HEK293 (cell line): Measurements from ENCODE around the gene ADAMTS16.
A peak's percentile ranks its signal among the peaks of the same experiment; 100 is the strongest.

ENCODE experiments used
- CTCF ChIA-PET: fragments of 350-600 bp; formaldehyde crosslinking; extraction: SDS; loops from one replicate; lab custom pipeline; 2021; ENCODE audit warnings: antibody characterized with exemption; lab: Yijun Ruan, JAX
- POLR2A ChIA-PET: fragments of 300-600 bp; formaldehyde crosslinking; extraction: SDS; loops from one replicate; lab custom pipeline; 2020; ENCODE audit warnings: antibody characterized with exemption, inconsistent platforms; lab: Yijun Ruan, JAX
- H3K27ac ChIP-seq: fragments of 200-500 bp; sonication (Bioruptor generic); 2 replicates; pipeline ENCODE4 v1.5.1; 2014; ENCODE audit warnings: low read depth, low read length, control low read depth, inconsistent platforms; ENCODE audit errors: extremely low read depth
- H3K36me3 ChIP-seq, 2 experiments: fragments of 200-500 bp in 1 of 2; sonication (Bioruptor generic) in 1 of 2; 1 replicate in 1 of 2; 2 replicates in 1 of 2; pipeline ENCODE4 v1.5.1; 2014 to 2017; ENCODE audit warnings: inconsistent platforms in 2 of 2, low read length in 2 of 2; ENCODE audit not compliant: control insufficient read depth in 2 of 2, insufficient read depth in 1 of 2
- H3K4me1 ChIP-seq: fragments of 200-500 bp; sonication (Bioruptor generic); 2 replicates; pipeline ENCODE4 v1.5.1; 2014; ENCODE audit warnings: mild to moderate bottlenecking, low read length, inconsistent platforms; ENCODE audit not compliant: control insufficient read depth, insufficient read depth
- H3K4me3 ChIP-seq: 2 replicates; pipeline ENCODE4 v1.5.1; 2011; ENCODE audit warnings: low read depth, mild to moderate bottlenecking, control low read depth, low read length, moderate library complexity
- H3K9me3 ChIP-seq: fragments of 200-500 bp; sonication (Bioruptor generic); 2 replicates; pipeline ENCODE4 v1.5.1; 2014; ENCODE audit warnings: low read depth, low read length, inconsistent platforms; ENCODE audit not compliant: control insufficient read depth, insufficient read depth
- BCL11A ChIP-seq: fragments of 450-650 bp; formaldehyde crosslinking; IDR thresholded peaks from 2 replicates; pipeline ENCODE4 v1.5.1; 2016; ENCODE audit warnings: low read depth, missing biosample characterization, missing genetic modification characterization
- WT1 ChIP-seq: fragments of 450-650 bp; formaldehyde crosslinking; IDR thresholded peaks from 2 replicates; pipeline ENCODE4 v1.5.1; 2016; ENCODE audit warnings: missing biosample characterization, missing genetic modification characterization
- ZBTB1 ChIP-seq: fragments of 450-650 bp; formaldehyde crosslinking; IDR thresholded peaks from 2 replicates; pipeline ENCODE4 v1.5.1; 2016; ENCODE audit warnings: missing biosample characterization, missing genetic modification characterization
- ZNF132 ChIP-seq: fragments of 450-650 bp; formaldehyde crosslinking; IDR thresholded peaks from 2 replicates; pipeline ENCODE4 v1.5.1; 2017; ENCODE audit warnings: missing biosample characterization, missing genetic modification characterization, borderline replicate concordance
- ZNF146 ChIP-seq: fragments of 450-650 bp; formaldehyde crosslinking; IDR thresholded peaks from 2 replicates; pipeline ENCODE4 v1.5.1; 2016; ENCODE audit warnings: missing biosample characterization, missing genetic modification characterization
- ZNF169 ChIP-seq: fragments of 450-650 bp; formaldehyde crosslinking; IDR thresholded peaks from 2 replicates; pipeline ENCODE4 v1.5.1; 2016; ENCODE audit warnings: missing biosample characterization, missing genetic modification characterization
- ZNF394 ChIP-seq: fragments of 450-650 bp; formaldehyde crosslinking; IDR thresholded peaks from 2 replicates; pipeline ENCODE4 v1.5.1; 2016; ENCODE audit warnings: missing biosample characterization, missing genetic modification characterization, mild to moderate bottlenecking, moderate library complexity, borderline replicate concordance
- ZNF433 ChIP-seq: fragments of 450-650 bp; formaldehyde crosslinking; IDR thresholded peaks from 2 replicates; pipeline ENCODE4 v1.5.1; 2016; ENCODE audit warnings: missing biosample characterization, missing genetic modification characterization, low read depth
- ZNF530 ChIP-seq: fragments of 450-650 bp; formaldehyde crosslinking; IDR thresholded peaks from 2 replicates; pipeline ENCODE4 v1.5.1; 2016; ENCODE audit warnings: low read depth, missing biosample characterization, missing genetic modification characterization
- ZNF624 ChIP-seq: fragments of 450-650 bp; formaldehyde crosslinking; IDR thresholded peaks from 2 replicates; pipeline ENCODE4 v1.5.1; 2017; ENCODE audit warnings: missing biosample characterization, missing genetic modification characterization
- ZNF658 ChIP-seq: fragments of 450-650 bp; formaldehyde crosslinking; IDR thresholded peaks from 2 replicates; pipeline ENCODE4; 2016; ENCODE audit warnings: missing biosample characterization, missing genetic modification characterization
- ZNF747 ChIP-seq: fragments of 450-650 bp; formaldehyde crosslinking; IDR thresholded peaks from 2 replicates; pipeline ENCODE4 v1.5.1; 2016; ENCODE audit warnings: missing biosample characterization, missing genetic modification characterization
- TF ChIP-seq, protein P1 (sequence below): fragments of 450-650 bp; formaldehyde crosslinking; IDR thresholded peaks from 2 replicates; pipeline ENCODE4 v1.5.1; 2016; ENCODE audit warnings: missing biosample characterization, missing genetic modification characterization
- TF ChIP-seq, protein P2 (sequence below): fragments of 450-650 bp; formaldehyde crosslinking; IDR thresholded peaks from 2 replicates; pipeline ENCODE4 v1.5.1; 2016; ENCODE audit warnings: missing biosample characterization, missing genetic modification characterization
- TF ChIP-seq, protein P3 (sequence below): fragments of 450-650 bp; formaldehyde crosslinking; IDR thresholded peaks from 2 replicates; pipeline ENCODE4 v1.5.1; 2016; ENCODE audit warnings: missing biosample characterization, missing genetic modification characterization
- TF ChIP-seq, protein P4 (sequence below): fragments of 450-650 bp; formaldehyde crosslinking; IDR thresholded peaks from 2 replicates; pipeline ENCODE4 v1.5.1; 2017; ENCODE audit warnings: missing biosample characterization, missing genetic modification characterization
- TF ChIP-seq, protein P5 (sequence below): fragments of 450-650 bp; formaldehyde crosslinking; IDR thresholded peaks from 2 replicates; pipeline ENCODE4 v1.5.0; 2017; ENCODE audit warnings: missing biosample characterization, missing genetic modification characterization, borderline replicate concordance
- TF ChIP-seq, protein P6 (sequence below): fragments of 450-650 bp; formaldehyde crosslinking; IDR thresholded peaks from 2 replicates; pipeline ENCODE4 v1.5.1; 2017; ENCODE audit warnings: missing biosample characterization, missing genetic modification characterization

ADAMTS16 gene

DNA sequence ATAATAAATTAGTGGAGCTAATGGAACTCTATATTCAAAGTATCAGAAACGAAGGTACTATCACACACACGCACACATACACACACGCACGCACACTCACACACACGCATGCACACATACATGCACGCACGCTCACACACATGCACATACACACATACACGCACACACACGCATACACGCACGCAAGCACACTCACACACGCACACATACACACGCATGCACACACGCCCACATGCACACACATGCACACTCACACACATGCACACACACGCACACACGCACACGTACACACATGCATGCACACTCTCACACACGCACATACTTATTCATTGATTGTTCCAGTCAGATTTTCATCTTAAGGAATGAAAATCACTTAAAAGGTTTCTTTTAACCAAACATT lies 212.5 kb downstream of the ADAMTS16 start (continued):
- TF ChIP-seq, protein P1, sequence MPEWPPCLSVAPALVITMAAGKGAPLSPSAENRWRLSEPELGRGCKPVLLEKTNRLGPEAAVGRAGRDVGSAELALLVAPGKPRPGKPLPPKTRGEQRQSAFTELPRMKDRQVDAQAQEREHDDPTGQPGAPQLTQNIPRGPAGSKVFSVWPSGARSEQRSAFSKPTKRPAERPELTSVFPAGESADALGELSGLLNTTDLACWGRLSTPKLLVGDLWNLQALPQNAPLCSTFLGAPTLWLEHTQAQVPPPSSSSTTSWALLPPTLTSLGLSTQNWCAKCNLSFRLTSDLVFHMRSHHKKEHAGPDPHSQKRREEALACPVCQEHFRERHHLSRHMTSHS (tag by site-specific recombination): peak; percentile 26; the same call in 1 of the 2 replicates
- 0 out of 2 replicates have a peak, but pooled peaks have one; percentile 25 for TF ChIP-seq ZNF169 (tag by site-specific recombination)
- TF ChIP-seq ZNF530 (tag by site-specific recombination): no peak
- TF ChIP-seq, protein P2, sequence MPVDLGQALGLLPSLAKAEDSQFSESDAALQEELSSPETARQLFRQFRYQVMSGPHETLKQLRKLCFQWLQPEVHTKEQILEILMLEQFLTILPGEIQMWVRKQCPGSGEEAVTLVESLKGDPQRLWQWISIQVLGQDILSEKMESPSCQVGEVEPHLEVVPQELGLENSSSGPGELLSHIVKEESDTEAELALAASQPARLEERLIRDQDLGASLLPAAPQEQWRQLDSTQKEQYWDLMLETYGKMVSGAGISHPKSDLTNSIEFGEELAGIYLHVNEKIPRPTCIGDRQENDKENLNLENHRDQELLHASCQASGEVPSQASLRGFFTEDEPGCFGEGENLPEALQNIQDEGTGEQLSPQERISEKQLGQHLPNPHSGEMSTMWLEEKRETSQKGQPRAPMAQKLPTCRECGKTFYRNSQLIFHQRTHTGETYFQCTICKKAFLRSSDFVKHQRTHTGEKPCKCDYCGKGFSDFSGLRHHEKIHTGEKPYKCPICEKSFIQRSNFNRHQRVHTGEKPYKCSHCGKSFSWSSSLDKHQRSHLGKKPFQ (tag by site-specific recombination): peak; percentile 53; the same call in 1 of the 2 replicates
- TF ChIP-seq BCL11A (tag by site-specific recombination): no peak
- 0 out of 2 replicates have a peak, but pooled peaks have one; percentile 31 for TF ChIP-seq ZNF747 (tag by site-specific recombination)
- no peak for TF ChIP-seq ZNF658 (tag by site-specific recombination)
- TF ChIP-seq ZNF146: 0 out of 2 replicates have a peak, but pooled peaks have one; percentile 28

DNA sequence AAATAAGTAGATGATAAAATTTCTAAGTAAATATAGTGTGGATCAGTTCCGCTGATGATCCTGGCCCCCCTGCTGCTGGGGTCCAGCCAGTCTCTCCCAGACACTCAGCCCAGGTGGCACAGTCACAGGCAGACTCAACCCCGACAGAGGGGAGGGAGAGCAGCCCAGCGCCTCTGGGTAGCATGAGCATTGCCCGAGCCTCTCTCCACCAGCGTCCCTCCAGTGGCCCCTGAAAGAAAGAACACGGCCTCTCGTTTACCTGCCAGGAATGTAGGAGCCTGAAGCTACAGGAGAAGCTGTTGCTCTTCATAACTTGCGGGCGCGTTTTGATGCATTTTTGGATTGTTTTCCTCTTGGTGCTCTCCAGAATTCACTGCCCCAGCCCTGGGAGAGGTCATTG lies 213.6 kb downstream of the ADAMTS16 start:
- Histone ChIP-seq H3K4me3 (no peak overlapping the region), H3K36me3 (no peaks in the 10 kb centered on the region), H3K27ac (no peak overlapping the region), H3K9me3 (no peaks in the 10 kb centered on the region), H3K4me1 (peaks cover 19% of the 10 kb centered on the region)
- ChIA-PET POLR2A (no interaction called here), CTCF (interaction anchor here (1.0 kb wide), 1 partner anchor 26 kb away, joined by 3 read pairs; no protein-coding TSS in a partner anchor)
- TF ChIP-seq, protein P3, sequence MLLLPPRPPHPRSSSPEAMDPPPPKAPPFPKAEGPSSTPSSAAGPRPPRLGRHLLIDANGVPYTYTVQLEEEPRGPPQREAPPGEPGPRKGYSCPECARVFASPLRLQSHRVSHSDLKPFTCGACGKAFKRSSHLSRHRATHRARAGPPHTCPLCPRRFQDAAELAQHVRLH (tag by site-specific recombination): no peak
- no peak for TF ChIP-seq ZBTB1
- no peak for TF ChIP-seq ZNF394 (tag by site-specific recombination)
- TF ChIP-seq, protein P2 (tag by site-specific recombination): no peak
- no peak for TF ChIP-seq ZNF132 (tag by site-specific recombination)
- TF ChIP-seq ZNF624 (tag by site-specific recombination): no peak
- TF ChIP-seq, protein P4, sequence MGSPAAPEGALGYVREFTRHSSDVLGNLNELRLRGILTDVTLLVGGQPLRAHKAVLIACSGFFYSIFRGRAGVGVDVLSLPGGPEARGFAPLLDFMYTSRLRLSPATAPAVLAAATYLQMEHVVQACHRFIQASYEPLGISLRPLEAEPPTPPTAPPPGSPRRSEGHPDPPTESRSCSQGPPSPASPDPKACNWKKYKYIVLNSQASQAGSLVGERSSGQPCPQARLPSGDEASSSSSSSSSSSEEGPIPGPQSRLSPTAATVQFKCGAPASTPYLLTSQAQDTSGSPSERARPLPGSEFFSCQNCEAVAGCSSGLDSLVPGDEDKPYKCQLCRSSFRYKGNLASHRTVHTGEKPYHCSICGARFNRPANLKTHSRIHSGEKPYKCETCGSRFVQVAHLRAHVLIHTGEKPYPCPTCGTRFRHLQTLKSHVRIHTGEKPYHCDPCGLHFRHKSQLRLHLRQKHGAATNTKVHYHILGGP (tag by site-specific recombination): no peak
- TF ChIP-seq, protein P5, sequence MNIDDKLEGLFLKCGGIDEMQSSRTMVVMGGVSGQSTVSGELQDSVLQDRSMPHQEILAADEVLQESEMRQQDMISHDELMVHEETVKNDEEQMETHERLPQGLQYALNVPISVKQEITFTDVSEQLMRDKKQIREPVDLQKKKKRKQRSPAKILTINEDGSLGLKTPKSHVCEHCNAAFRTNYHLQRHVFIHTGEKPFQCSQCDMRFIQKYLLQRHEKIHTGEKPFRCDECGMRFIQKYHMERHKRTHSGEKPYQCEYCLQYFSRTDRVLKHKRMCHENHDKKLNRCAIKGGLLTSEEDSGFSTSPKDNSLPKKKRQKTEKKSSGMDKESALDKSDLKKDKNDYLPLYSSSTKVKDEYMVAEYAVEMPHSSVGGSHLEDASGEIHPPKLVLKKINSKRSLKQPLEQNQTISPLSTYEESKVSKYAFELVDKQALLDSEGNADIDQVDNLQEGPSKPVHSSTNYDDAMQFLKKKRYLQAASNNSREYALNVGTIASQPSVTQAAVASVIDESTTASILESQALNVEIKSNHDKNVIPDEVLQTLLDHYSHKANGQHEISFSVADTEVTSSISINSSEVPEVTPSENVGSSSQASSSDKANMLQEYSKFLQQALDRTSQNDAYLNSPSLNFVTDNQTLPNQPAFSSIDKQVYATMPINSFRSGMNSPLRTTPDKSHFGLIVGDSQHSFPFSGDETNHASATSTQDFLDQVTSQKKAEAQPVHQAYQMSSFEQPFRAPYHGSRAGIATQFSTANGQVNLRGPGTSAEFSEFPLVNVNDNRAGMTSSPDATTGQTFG (tag by site-specific recombination): no peak
- TF ChIP-seq, protein P6, sequence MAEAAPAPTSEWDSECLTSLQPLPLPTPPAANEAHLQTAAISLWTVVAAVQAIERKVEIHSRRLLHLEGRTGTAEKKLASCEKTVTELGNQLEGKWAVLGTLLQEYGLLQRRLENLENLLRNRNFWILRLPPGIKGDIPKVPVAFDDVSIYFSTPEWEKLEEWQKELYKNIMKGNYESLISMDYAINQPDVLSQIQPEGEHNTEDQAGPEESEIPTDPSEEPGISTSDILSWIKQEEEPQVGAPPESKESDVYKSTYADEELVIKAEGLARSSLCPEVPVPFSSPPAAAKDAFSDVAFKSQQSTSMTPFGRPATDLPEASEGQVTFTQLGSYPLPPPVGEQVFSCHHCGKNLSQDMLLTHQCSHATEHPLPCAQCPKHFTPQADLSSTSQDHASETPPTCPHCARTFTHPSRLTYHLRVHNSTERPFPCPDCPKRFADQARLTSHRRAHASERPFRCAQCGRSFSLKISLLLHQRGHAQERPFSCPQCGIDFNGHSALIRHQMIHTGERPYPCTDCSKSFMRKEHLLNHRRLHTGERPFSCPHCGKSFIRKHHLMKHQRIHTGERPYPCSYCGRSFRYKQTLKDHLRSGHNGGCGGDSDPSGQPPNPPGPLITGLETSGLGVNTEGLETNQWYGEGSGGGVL (tag by site-specific recombination): no peak
- no peak for TF ChIP-seq ZNF433 (tag by site-specific recombination)
- TF ChIP-seq WT1 (tag by site-specific recombination): no peak
